GM10847 (cell line): ENCODE results near the gene TEX54.

Source experiments
- POLR2A ChIP-seq: IDR thresholded peaks from 2 replicates; pipeline ENCODE4 v1.6.1; 2011; ENCODE audit not compliant: insufficient read length; ENCODE audit errors: extremely low read depth

Gene TEX54

DNA sequence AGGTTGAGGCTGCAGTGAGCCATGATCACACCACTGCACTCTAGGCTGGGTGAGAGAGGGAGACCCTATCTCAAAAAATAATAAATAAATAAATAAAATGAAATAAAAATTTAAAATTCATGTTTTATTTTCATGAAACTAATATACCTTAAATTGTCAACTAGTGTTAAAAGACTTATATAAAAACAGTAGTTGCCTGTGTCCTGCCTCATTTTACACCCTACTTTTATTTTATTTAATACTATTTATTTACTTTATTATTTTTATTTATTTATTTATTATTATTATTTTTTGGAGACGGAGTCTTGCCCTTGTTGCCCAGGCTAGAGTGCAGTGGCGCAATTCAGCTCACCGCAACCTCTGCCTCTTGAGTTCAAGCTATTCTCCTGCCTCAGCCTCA, 11.5 kb upstream of the TEX54 start:
- TF ChIP-seq POLR2A, result no peak

GRCh38 chr11:62843466-62843865, 10.8 kb upstream of the TEX54 start:
- TF ChIP-seq POLR2A, result no peak

DNA sequence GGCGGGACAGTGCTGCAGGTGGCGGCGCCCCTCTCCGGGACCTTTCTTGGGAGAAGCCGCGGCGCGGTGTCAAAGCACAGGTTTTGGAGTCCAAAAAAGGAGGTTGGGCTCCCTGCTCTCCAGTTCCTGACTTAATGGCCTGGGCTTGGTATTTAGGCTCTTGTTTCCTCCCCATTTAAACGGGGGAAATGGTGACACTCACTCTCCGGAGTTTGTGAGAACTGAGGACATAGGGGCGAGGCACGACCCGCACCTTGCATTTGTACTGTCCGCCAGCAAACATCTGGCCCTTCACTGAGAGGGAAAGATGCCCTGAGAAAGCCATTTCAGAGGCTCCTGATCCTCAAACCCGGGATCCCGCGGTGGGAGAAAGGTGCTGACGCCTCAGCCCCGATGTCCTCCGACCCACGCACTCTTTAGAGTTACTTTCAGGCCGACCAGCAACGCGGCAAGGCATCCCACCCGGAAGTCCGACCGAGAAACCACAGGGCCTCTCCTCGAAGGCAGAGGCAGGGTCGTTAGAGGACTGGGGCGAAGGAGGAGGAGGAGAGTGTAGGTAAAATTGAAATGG, 9.6 kb upstream of the TEX54 start:
- no peak for TF ChIP-seq POLR2A

GRCh38 chr11:62841361-62842170, 8.9 kb upstream of the TEX54 start:
- TF ChIP-seq POLR2A, result peak; percentile 96

DNA sequence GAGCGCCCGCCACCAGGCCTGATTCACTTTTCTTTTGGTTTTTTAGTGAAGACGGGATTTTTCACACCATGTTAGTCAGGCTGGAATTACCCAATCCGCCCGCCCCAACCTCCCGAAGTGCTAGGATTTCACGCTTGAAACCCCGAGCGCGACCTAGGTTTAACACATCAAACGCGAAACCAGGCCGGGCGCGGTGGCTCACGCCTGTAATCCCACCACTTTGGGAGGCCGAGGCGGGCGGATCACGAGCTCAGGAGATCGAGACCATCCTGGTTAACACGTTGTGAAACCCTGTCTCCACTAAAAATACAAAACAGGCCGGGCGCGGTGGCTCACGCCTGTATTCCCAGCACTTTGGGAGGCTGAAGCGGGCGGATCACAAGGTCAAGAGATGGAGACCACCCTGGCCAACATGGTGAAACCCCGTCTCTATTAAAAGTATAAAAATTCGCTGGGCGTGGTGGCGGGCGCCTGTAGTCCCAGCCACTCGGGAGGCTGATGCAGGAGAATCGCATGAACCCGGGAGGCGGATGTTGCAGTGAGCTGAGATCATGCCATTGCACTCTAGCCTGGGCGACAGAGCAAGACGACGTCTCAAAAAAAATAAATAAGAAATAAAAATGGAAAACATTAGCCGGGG, 8.2 kb upstream of the TEX54 start:
- TF ChIP-seq POLR2A, result peak; percentile 54

DNA sequence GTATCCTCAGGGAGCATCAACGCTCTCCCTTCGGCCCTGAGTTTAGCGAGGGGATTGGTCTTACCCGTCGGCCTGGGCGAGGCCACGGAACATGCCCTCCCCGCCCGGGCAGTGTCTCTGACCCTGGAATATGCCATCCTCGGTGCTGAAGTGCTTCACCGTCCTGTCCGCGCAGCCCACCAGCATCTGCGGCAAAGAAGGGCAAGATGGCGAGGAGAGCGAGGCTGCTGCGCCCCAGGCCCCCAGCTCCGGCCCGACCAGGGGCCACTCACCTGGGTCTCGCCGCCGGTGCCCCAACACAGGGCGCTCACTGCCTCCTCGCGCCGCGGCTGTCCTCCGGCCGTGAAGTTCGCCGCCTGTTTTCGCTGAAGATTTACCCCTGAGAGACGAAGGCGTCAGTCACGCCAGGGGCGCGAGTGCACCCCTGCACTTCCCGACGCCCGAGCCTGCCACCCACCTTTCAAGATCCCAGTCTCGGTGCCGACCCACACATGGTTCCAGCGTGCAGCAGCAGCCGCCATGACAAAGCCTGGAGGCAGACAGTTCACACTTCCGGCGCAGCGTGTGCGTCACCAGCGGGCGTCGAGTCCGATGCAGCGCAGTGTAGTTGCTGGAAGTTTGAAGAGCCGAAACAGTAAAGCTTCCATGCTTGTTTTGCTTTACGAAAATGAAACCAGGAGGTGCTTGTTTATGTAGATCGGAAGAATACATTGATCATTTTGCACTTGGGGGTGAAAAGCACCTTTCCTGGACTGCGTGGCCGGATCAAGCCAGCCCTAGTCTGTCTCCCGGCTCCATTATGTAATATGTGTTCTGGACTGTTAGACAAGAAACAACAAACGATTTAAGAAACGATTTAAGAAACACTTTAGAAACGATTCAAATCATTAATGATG, 6.7 kb upstream of the TEX54 start, which contains the start of gene WDR74:
TSS of gene WDR74 (minus strand) at position 541 of the 896 bp plus-strand sequence. CDS start at position 521, 20 bp downstream.
- peak; percentile 83 for TF ChIP-seq POLR2A

DNA sequence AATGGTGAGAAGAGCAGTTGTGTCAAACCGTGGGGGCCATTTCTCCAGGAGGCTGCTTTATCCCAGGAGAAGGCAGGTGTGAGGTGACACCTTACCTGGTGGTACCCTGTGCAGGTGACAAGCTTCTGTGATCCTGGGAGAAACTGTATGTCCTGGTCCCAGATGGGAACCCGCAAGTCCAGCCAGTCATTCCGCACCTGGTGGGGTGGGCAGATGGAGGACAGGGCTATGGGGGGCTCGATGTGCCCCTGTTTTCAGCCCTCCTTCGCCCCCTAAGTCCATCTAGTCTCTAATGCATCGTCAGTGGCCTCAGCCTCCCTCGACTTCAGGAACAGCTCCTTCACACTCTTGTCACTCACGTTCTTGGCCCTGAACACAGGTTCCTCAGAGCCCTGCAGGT, 2.7 kb upstream of the TEX54 start:
- no peak for TF ChIP-seq POLR2A

- peak; percentile 66 for TF ChIP-seq POLR2A
Measured at GRCh38 chr11:62831520-62832335, 913 bp downstream of the TEX54 start, which contains the start of gene STX5. Gene STX5 (minus strand): TSS chr11:62832051. CDS start chr11:62831243, 808 bp downstream.

DNA sequence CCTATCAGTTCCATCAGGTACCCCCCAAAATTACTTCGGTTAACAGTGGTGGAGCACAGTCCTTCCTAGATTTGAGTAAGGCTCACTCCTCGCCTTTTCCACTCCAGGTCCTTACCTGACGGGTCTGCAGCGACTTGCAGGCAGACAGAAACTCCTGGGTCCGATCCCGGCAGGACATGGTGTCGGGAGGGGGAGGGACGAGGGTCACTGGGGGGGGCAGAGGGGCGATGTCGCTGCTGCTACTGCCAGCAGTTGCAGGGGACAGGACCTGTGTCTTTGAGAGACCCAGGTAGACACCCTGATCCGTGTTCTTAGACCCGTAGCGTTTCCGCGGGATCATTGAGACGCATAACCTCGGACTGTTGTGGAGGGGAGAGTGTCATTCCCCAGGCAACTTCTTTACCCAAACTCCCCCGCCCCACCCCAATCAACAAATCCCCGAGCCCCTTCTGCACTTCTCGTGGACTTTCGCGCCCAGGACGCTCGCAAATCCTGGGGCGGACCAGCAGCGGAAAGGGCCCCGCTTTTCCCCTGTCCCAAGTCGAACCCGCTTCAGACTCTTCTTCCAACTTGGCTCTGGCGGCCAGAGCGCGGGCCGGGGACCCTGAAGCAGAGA, 1.6 kb downstream of the TEX54 start:
- no peak for TF ChIP-seq POLR2A

GRCh38 chr11:62823677-62824076, 9.0 kb downstream of the TEX54 start:
- TF ChIP-seq POLR2A, result no peak

DNA sequence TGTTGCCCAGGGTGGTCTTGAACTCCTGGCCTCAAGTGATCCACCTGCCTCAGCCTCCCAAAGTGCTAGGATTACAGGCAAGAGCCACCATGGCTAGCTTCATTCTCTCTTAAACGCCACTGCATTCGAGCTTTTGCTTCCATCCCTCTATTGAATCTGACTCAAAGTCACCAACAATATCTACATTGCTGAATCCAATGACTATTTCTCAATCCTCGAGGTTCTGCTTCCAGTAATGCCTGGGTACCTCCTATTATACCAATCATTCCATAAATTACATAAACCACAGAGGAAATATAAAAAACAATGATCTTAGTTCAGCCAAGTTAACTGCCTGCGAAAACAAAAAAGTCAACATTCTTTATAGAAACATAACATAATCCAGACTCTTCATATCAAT, 15.5 kb downstream of the TEX54 start:
- no peak for TF ChIP-seq POLR2A

GRCh38 chr11:62816557-62816956, 16.1 kb downstream of the TEX54 start:
- TF ChIP-seq POLR2A, result no peak

- no peak for TF ChIP-seq POLR2A
Measured at GRCh38 chr11:62811659-62812058, 21.0 kb downstream of the TEX54 start.

- TF ChIP-seq POLR2A, result no peak
Measured at GRCh38 chr11:62810748-62811147, 21.9 kb downstream of the TEX54 start.
